ENCODE results near the gene F2R. TPM values are rescaled to one million over a fixed set of nuclear protein-coding genes. Genes with fewer than 3 reads are reported as not detected.

F2R gene
- total and polyA plus RNA-seq, 9 donors: 1.7 to 28.5 (median 4.9) TPM

- Histone ChIP-seq H3K9me3 (no peaks in the 10 kb centered on the region), H3K36me3 (no peaks in the 10 kb centered on the region), H3K27ac (no peak overlapping the region), H3K4me1 (ENCODE audit: insufficient read depth) (no peaks in the 10 kb centered on the region), H3K4me3 (no peak overlapping the region), H3K27me3 (no peaks in the 10 kb centered on the region)
- intact Hi-C loops (cut with DNase I): no loop called here
- DNase-seq: no peak
- 38 to 55% (median 39%) methylated on average over 3 of the region's 3 CpGs for WGBS, 3 donors
- TF ChIP-seq, protein P1, sequence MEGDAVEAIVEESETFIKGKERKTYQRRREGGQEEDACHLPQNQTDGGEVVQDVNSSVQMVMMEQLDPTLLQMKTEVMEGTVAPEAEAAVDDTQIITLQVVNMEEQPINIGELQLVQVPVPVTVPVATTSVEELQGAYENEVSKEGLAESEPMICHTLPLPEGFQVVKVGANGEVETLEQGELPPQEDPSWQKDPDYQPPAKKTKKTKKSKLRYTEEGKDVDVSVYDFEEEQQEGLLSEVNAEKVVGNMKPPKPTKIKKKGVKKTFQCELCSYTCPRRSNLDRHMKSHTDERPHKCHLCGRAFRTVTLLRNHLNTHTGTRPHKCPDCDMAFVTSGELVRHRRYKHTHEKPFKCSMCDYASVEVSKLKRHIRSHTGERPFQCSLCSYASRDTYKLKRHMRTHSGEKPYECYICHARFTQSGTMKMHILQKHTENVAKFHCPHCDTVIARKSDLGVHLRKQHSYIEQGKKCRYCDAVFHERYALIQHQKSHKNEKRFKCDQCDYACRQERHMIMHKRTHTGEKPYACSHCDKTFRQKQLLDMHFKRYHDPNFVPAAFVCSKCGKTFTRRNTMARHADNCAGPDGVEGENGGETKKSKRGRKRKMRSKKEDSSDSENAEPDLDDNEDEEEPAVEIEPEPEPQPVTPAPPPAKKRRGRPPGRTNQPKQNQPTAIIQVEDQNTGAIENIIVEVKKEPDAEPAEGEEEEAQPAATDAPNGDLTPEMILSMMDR (IDR thresholded peaks at IDR 0.05): no peak
- TF ChIP-seq POLR2A (IDR thresholded peaks at IDR 0.05): no peak
These were observed 27.1 kb upstream of the F2R start for GRCh38 chr5:76688836-76689235.

DNA sequence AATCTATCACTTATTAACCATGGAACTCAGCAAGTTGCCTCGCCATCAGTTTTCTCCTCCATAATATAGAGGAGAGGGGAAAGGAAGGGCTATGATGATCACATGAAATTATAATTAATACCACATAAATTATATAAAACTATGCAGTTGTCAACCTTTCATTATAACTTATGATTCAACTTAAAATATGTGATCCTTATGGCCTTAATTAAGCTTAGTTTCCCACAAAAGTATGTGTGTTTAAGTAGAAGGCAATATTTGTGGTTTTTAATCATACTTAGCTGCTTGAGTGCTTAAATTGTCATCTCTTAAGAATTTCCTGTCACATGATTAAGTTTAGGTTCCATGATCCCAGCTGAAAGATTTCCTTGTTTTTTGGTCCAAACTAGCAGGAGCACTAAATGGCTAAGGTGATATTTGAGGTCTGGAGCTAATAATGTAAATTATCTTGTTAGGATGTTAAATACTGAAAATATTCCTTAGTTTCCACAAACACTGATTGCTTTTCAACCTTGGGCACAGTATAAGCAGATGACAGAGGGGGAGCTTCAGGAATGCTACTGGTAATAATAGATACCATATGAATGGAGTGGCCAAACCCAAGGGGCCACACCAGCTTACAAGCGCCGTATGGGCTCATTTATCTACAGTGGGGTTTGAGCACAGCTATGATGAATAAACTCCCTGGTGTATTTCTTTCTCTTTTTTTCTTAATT, 26.4 kb upstream of the F2R start:
- Histone ChIP-seq H3K9me3 (no peaks in the 10 kb centered on the region), H3K4me3 (no peak overlapping the region), H3K36me3 (no peaks in the 10 kb centered on the region), H3K4me1 (ENCODE audit: insufficient read depth) (no peaks in the 10 kb centered on the region), H3K27ac (no peak overlapping the region), H3K27me3 (no peaks in the 10 kb centered on the region)
- TF ChIP-seq, protein P1 (IDR thresholded peaks at IDR 0.05): no peak
- TF ChIP-seq POLR2A (IDR thresholded peaks at IDR 0.05) (no peak), EP300 (IDR thresholded peaks at IDR 0.05) (no peak)
- 49 to 60% (median 53%) methylated on average over 3 of the region's 3 CpGs for WGBS, 3 donors
- no peak for DNase-seq
- intact Hi-C loops (cut with DNase I): no loop called here

DNA sequence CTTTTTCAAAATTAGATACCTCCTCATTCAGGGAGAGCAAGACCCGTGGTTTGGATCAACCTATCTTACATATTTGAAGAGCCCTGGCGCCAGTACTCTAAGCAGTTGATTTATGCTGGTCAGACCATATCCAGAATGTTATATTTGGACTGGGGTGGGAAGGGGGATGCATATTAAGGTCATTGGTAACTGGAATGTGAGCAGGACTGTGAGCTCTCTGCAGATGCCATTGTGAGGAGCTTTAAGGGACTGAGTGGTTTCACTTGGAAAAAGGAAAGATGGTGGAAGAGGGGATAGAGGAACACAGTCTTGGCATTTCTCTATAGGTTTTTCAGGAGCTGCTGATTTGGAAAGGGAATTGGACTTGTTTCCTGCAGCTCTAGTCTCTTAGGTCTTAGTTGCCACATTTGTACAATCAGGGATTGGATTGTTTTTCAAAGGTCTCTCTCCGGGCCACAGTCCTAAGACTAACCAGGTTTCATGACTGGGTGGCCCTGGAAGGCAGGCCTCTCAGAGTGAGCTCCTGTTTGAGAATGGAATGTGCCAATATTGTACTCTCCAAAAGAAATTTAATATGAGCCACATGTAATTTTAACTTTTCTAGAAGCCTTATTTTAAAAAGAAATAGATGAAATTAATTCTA, 25.8 kb upstream of the F2R start:
- 50 to 60% (median 56%) methylated on average over 3 of the region's 3 CpGs for WGBS, 3 donors
- no peak for DNase-seq
- no peaks in the 10 kb centered on the region for H3K9me3 ChIP-seq
- H3K27ac ChIP-seq: no peak overlapping the region
- TF ChIP-seq, protein P1 (IDR thresholded peaks at IDR 0.05): no peak
- TF ChIP-seq POLR2A (IDR thresholded peaks at IDR 0.05) (no peak), EP300 (IDR thresholded peaks at IDR 0.05) (no peak)
- H3K4me3 ChIP-seq: no peak overlapping the region
- H3K36me3 ChIP-seq: no peaks in the 10 kb centered on the region
- no peaks in the 10 kb centered on the region for H3K4me1 ChIP-seq (ENCODE audit: insufficient read depth)
- intact Hi-C loops (cut with DNase I): no loop called here
- no peaks in the 10 kb centered on the region for H3K27me3 ChIP-seq

GRCh38 chr5:76690704-76691466, 25.0 kb upstream of the F2R start:
- H3K36me3 ChIP-seq: no peaks in the 10 kb centered on the region
- TF ChIP-seq POLR2A (IDR thresholded peaks at IDR 0.05): no peak
- TF ChIP-seq, protein P1 (IDR thresholded peaks at IDR 0.05): no peak
- TF ChIP-seq EP300 (IDR thresholded peaks at IDR 0.05): no peak
- no peak overlapping the region for H3K4me3 ChIP-seq
- H3K27ac ChIP-seq: no peak overlapping the region
- WGBS, 3 donors: 71 to 79% (median 77%) methylated on average over 7 of the region's 7 CpGs
- no peaks in the 10 kb centered on the region for H3K4me1 ChIP-seq (ENCODE audit: insufficient read depth)
- H3K9me3 ChIP-seq: no peaks in the 10 kb centered on the region
- no peaks in the 10 kb centered on the region for H3K27me3 ChIP-seq
- no peak for DNase-seq
- intact Hi-C loops (cut with DNase I): no loop called here
